CD4-positive, alpha-beta T cell (primary cell): Measurements from ENCODE around the gene ATP2B2. TPM values are rescaled to one million over a fixed set of nuclear protein-coding genes. Genes with fewer than 3 reads are reported as not detected.

Experiments used
- ATAC-seq: fragments of 200-7000 bp; cut with Tn5 transposase; one replicate; pipeline ENCODE4 v1.10.0; 2022; ENCODE audit warnings: mild to moderate bottlenecking; ENCODE audit not compliant: poor library complexity
- CTCF ChIA-PET: fragments of 350-600 bp; sonication (Branson Sonifier 250); formaldehyde crosslinking; loops from one replicate; lab custom pipeline; 2021; ENCODE audit warnings: antibody characterized with exemption, inconsistent platforms; lab: Charles Lee
- POLR2A ChIA-PET: fragments of 350-600 bp; sonication (Branson Sonifier 250); formaldehyde crosslinking; loops from one replicate; lab custom pipeline; 2021; ENCODE audit warnings: antibody characterized with exemption, inconsistent platforms; lab: Charles Lee
- DNase-seq, 14 experiments: peaks; one replicate each; pipeline ENCODE4 v3.0.0-alpha.2; 2013 to 2020; ENCODE audit warnings: mixed read lengths in 2 of 14
- H3K27ac ChIP-seq, 2 donors: one replicate each; pipeline versions ENCODE4 v1.5.1 to v1.7.0; 2013; ENCODE audit warnings: low read length in 2 of 2, low read depth in 1 of 2, mild to moderate bottlenecking in 1 of 2
- H3K27me3 ChIP-seq, 2 experiments: 1 replicate in 1 of 2; 2 replicates in 1 of 2; pipeline versions ENCODE4 v1.6.1 to v1.7.0; 2013; ENCODE audit warnings: low read length in 2 of 2, control low read depth in 1 of 2, mild to moderate bottlenecking in 1 of 2, moderate library complexity in 1 of 2; ENCODE audit not compliant: insufficient read depth in 2 of 2, control insufficient read depth in 1 of 2
- H3K36me3 ChIP-seq: one replicate; pipeline ENCODE4 v1.6.1; 2013; ENCODE audit warnings: low read length, control low read depth; ENCODE audit not compliant: insufficient read depth
- H3K4me1 ChIP-seq: one replicate; pipeline ENCODE4 v1.6.1; 2013; ENCODE audit warnings: low read length, control low read depth; ENCODE audit not compliant: insufficient read depth
- H3K4me3 ChIP-seq: one replicate; pipeline ENCODE4 v1.5.1; 2013; ENCODE audit warnings: mild to moderate bottlenecking, low read length, moderate library complexity
- H3K9me3 ChIP-seq, 2 experiments: 1 replicate in 1 of 2; 2 replicates in 1 of 2; pipeline versions ENCODE4 v1.6.1 to v1.7.0; 2013; ENCODE audit warnings: low read length in 2 of 2, mild to moderate bottlenecking in 2 of 2, control low read depth in 1 of 2, moderate library complexity in 1 of 2; ENCODE audit not compliant: control insufficient read depth in 1 of 2, insufficient read depth in 1 of 2
- H3K27ac Mint-ChIP-seq: one replicate; pipeline ENCODE4 v1.8.0; 2020; ENCODE audit warnings: mixed read lengths
- H3K27me3 Mint-ChIP-seq: one replicate; pipeline ENCODE4 v1.8.0; 2021; ENCODE audit warnings: mixed read lengths
- H3K36me3 Mint-ChIP-seq: one replicate; pipeline ENCODE4 v1.8.0; 2021; ENCODE audit warnings: low read depth, mixed read lengths
- H3K4me1 Mint-ChIP-seq: one replicate; pipeline ENCODE4 v1.8.0; 2021; ENCODE audit warnings: low read depth, mixed read lengths
- H3K4me3 Mint-ChIP-seq: one replicate; pipeline ENCODE4 v1.8.0; 2020; ENCODE audit warnings: mild to moderate bottlenecking, mixed read lengths
- H3K9me3 Mint-ChIP-seq: one replicate; pipeline ENCODE4 v1.8.0; 2020; ENCODE audit warnings: mixed read lengths
- intact Hi-C, 2 experiments: fragments of 100-400 bp; cut with DNase I in 1 of 2; cut with micrococcal nuclease in 1 of 2; formaldehyde crosslinking; loops; one replicate each; pipeline versions ENCODE4 v1.15.1 to v1.9.0; 2023 to 2025; cut with DNase I, micrococcal nuclease
- total RNA-seq, 174 experiments: library from RNA in 2 of 174; stranded (reverse) in 2 of 174; gene quantifications; one replicate each; pipeline ENCODE4 v1.2.3 and lab custom pipeline; 2021 to 2026
- TF ChIP-seq, protein P1 (sequence below): fragments of 200-600 bp; IDR thresholded peaks from one replicate; pipeline ENCODE4 v1.8.0; 2022; ENCODE audit warnings: antibody characterized with exemption, mild to moderate bottlenecking

The ATP2B2 gene
- total RNA-seq, 2 experiments from 2014 or later: not detected

DNA sequence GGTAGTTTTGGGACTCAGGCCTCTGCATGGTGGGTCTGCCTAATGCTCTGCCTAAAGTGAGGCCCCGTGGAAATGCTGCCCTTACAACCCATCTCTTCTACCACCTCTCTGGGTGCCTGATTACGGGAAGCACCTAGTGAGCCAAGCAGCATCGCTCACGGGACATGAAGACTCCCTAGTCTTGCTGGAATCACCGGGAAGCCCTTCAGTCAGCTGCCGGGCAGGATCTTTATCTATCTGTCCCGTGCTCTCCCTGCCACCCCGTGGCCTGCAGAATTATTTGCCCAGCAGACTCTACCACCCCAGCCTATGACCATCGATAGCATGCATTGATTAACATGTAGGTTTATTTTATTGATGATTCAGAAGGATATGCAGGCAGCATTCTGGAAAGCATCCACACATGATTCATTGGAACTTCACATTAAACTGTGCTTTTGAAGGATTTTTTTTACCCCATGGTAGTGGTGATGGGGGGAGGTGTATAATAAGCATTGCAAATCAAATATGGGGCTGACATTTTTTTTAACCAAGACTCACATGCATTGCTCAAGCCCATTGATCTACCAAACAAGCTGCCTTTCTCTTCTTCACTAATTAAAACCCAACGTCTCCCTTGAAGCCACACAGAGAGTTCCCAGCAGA, 63.1 kb downstream of the ATP2B2 start:
- ChIA-PET POLR2A (no interaction called here), CTCF (no interaction called here)
- no peaks in the 10 kb centered on the region for H3K36me3 Mint-ChIP-seq
- peaks cover 19% of the 10 kb centered on the region for H3K4me1 Mint-ChIP-seq
- TF ChIP-seq, protein P1, sequence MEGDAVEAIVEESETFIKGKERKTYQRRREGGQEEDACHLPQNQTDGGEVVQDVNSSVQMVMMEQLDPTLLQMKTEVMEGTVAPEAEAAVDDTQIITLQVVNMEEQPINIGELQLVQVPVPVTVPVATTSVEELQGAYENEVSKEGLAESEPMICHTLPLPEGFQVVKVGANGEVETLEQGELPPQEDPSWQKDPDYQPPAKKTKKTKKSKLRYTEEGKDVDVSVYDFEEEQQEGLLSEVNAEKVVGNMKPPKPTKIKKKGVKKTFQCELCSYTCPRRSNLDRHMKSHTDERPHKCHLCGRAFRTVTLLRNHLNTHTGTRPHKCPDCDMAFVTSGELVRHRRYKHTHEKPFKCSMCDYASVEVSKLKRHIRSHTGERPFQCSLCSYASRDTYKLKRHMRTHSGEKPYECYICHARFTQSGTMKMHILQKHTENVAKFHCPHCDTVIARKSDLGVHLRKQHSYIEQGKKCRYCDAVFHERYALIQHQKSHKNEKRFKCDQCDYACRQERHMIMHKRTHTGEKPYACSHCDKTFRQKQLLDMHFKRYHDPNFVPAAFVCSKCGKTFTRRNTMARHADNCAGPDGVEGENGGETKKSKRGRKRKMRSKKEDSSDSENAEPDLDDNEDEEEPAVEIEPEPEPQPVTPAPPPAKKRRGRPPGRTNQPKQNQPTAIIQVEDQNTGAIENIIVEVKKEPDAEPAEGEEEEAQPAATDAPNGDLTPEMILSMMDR: no peak
- intact Hi-C loops: no loop called here
- DNase-seq (no peak), ATAC-seq (no peak)
- no peak overlapping the region for H3K27ac Mint-ChIP-seq
- H3K4me3 Mint-ChIP-seq: no peak overlapping the region
- H3K27me3 ChIP-seq: no peaks in the 10 kb centered on the region
- H3K4me1 ChIP-seq: peaks cover 11% of the 10 kb centered on the region
- H3K27me3 Mint-ChIP-seq: no peaks in the 10 kb centered on the region
- H3K27ac ChIP-seq: no peak overlapping the region
- no peaks in the 10 kb centered on the region for H3K9me3 Mint-ChIP-seq
- no peaks in the 10 kb centered on the region for H3K9me3 ChIP-seq
- no peak overlapping the region for H3K4me3 ChIP-seq
- H3K36me3 ChIP-seq: no peaks in the 10 kb centered on the region

DNA sequence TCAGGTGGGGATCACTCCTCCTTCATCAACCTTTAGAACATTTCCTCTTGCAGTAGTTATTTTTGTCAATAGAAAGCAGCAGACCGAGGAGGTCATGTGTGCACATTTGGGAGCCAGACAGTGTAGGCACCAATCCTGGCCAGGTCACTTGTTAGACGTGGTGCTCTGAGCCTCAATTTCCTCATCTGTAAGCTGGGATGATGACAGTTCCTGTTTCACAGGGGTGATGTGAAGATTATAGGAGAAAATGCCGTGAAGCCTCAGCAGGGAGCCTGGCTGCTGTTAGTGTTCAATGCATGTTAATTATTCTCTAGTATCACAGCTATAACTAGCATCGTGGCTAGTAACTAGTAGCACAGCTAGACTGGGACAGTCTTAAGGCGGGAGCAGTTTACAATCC, 64.7 kb downstream of the ATP2B2 start:
- H3K36me3 Mint-ChIP-seq: no peaks in the 10 kb centered on the region
- H3K27me3 Mint-ChIP-seq: no peaks in the 10 kb centered on the region
- no peak overlapping the region for H3K4me3 Mint-ChIP-seq
- DNase-seq (no peak), ATAC-seq (no peak)
- CTCF ChIA-PET: no interaction called here
- POLR2A ChIA-PET: no interaction called here
- Histone ChIP-seq H3K27ac (no peak overlapping the region), H3K9me3 (no peaks in the 10 kb centered on the region), H3K4me1 (peaks cover 27% of the 10 kb centered on the region), H3K4me3 (no peak overlapping the region), H3K27me3 (no peaks in the 10 kb centered on the region), H3K36me3 (no peaks in the 10 kb centered on the region)
- intact Hi-C loops: no loop called here
- H3K4me1 Mint-ChIP-seq: peaks cover 31% of the 10 kb centered on the region
- H3K9me3 Mint-ChIP-seq: no peaks in the 10 kb centered on the region
- peak overlapping the region; percentile 66 for H3K27ac Mint-ChIP-seq
- TF ChIP-seq, protein P1: no peak

DNA sequence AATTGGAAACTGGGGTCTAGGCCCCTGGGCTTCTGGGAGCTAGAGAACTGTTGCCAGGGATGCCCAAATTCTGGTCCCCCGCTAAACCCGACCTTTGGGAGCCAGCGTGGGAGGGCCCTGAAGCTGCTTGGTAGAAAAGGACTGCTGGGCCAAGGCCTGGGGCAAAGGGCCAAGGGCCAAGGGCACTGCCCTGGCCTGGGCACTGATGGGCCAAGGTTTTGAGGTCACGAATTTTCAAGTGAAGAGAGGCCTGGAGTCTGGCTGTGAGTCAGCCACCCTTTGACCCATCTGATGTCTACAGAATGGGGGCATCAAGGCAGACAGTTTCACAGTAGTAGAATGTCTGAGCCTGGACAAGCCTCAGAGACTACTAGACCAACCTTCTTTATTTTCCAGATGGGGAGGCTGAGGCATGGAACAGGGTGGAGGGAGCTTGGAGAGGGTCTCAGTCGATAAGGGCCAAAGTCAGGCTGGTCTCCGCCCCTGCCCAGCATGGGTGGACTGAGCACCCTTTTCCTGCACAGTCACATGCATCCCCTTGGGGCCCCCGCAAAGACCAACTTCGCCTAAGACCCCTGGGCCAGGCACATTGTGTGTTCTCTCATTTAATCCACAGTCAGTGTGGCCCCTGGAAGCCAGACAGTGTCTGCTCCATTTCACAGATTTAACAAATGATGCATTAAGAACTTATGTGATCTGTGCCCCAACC, 66.3 kb downstream of the ATP2B2 start:
- CTCF ChIA-PET: no interaction called here
- intact Hi-C loops: no loop called here
- Histone ChIP-seq H3K4me3 (no peak overlapping the region), H3K9me3 (no peaks in the 10 kb centered on the region), H3K36me3 (no peaks in the 10 kb centered on the region), H3K27me3 (no peaks in the 10 kb centered on the region), H3K27ac (no peak overlapping the region), H3K4me1 (peaks cover 27% of the 10 kb centered on the region)
- H3K27me3 Mint-ChIP-seq: no peaks in the 10 kb centered on the region
- H3K4me1 Mint-ChIP-seq: peaks cover 34% of the 10 kb centered on the region
- TF ChIP-seq, protein P1: no peak
- POLR2A ChIA-PET: no interaction called here
- DNase-seq (no peak), ATAC-seq (no peak)
- no peaks in the 10 kb centered on the region for H3K36me3 Mint-ChIP-seq
- H3K4me3 Mint-ChIP-seq: no peak overlapping the region
- no peaks in the 10 kb centered on the region for H3K9me3 Mint-ChIP-seq
- peak overlapping the region; percentile 88 for H3K27ac Mint-ChIP-seq
